GM21825 (cell line): ENCODE results near the gene NBDY.
"Not testable (repeated sequence)": the region's sequence is repeated elsewhere in the genome, so short reads cannot be mapped to it uniquely, and the experiment has no call there.

ENCODE experiments used
- ATAC-seq: cut with Tn5 transposase; IDR thresholded peaks from one replicate; pipeline ENCODE4 v1.9.1; 2021; ENCODE audit warnings: mild to moderate bottlenecking, moderate library complexity; ENCODE audit not compliant: unreplicated experiment

Gene NBDY

DNA sequence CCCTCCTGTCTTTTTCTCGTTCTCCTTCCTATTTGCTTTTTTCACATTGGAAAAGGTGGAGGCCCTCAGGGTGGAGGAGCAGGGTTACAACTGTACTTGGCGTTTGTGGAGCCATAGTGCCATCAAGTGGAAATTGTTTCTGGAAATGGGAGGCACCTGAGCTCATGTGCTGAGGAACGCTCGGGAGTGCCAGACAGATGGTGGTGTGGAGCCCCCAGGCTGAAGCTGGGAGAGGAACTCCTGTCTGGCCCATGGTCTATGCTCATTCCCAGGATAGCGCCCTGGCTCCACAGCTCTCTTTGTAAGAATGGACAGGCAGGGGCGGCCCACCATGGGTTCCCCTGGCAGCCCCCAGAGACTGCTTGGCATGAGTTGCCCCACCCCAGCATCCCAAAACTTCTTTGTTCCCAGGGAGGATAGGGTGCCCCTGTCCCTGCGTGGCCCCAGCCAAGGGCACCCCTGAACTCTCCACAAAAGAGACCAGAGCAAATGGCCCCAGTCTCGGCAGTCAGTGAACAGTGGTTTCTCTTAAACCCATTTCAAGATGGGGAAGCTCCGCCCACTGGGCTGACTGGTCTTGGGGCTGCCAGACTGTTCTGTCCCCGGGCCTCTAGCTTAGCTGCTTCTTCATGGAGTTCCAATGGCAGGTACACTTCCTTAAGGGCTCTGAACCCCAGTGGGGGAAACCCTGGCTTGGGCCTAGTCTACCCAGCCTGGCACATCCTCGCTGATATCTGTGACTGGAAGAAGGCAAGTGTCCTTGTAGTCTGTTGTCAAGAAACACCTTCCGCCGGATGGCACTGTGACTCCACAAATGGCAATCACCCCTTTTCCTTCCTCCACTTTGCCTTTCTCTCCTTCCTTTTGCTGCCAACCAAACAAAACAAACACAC, 70.1 kb downstream of the NBDY start:
- no peak for ATAC-seq

DNA sequence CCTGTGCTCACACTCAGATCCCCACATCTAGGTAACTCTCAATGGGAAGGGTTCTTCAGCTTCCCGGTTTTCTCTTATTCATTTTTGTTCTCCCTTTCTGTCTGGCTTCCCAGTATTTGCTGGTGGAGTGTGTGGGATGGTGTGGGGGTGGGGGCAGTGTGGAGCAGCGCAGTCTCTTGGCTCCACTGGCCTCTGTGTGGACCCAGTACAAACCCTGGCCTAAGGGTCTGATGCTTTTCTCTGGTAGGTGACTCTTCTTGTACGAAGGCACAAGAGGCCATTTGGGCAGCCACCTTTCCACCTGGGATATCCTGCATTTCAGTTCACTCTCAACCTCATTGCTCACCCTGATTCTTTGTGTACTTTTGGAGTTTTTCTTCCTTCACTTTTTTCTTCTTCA, 71.3 kb downstream of the NBDY start:
- no peak for ATAC-seq

- ATAC-seq: peak; percentile 71
These were observed 71.8 kb downstream of the NBDY start for GRCh38 chrX:56800801-56801200.

DNA sequence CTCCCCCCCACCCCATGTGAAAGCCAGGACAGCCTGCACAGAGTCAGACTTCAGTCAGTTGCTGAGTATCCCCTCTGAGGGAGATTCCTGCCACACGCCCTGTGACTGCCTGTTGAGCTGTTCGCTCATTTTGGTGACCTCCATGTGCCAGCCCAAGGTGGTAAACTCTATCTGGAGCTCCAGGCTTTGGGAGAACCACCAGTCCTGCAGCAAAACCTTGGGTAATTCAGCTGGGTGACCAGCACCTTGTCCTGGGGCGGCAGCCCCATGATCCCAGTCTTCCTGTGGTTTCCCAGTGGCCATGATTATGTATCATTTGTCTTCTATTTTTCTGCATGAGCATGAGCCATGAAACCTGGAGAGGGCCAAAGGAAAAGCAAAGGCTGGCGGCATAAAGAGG, 73.4 kb downstream of the NBDY start:
- ATAC-seq: no peak

DNA sequence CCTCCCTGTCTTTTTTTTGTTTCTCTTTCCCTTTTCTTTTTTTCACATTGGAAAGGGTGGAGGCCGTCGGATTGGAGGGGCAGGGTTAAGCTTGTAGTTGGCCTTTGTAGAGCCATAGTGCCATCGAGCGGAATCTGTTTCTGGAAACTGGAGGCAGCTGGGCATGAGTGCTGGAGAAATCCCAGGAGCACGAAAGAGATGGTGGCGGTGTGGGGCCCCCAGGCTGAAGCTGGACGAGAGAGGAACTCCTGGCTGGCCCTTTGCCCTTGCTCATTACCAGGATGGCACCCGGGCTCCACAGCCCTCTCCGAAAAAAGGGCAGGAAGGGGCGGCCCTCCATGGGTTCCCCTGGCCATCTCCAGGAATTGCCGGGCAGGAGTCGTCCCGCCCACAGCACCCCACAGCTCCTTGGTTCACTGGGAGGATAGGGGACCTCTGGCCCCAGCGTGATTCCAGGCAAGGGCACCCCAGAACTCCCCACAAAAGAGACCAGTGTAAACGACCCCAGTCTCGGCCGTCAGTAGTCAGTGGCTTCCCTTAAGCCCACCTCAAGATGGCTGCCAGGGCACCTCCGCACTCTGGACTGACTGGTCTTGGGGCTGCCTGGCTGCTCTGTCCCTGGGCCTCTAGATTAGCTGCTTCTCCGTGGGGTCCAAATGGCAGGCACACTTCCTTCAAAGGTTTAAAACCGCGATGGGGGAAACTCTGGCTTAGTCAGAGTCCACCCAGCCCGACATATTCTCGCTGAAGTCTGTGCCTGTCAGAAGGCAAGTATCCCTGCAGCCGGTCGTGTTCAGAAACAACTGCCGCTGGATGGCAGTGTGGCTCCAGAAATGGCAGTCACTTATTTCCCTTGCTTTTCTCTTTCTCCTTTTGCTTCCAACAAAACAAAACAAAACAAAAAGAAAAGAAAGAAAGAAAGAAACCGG, 74.1 kb downstream of the NBDY start:
- ATAC-seq: peak; percentile 53

- ATAC-seq: peak; percentile 4
These were observed 75.0 kb downstream of the NBDY start for GRCh38 chrX:56803850-56804681.

DNA sequence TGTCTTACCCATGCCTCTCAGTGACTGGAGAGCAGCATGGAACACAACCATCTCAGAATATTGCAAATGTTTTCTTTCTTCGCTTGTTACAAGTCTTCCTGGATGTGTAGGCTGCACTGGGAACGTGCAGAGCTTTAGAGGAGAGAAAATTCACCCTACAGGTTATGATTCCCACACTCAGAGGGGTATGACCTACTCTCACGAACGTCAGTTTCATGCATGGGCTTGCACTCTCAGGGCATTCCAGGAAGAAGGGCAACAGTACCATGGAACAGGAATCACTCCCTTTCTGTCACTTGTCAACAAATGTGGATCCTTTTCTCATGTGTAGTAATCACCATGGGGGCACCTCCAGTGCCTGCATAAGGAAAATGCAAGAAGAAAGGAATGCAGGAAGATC, 75.8 kb downstream of the NBDY start:
- ATAC-seq: no peak

DNA sequence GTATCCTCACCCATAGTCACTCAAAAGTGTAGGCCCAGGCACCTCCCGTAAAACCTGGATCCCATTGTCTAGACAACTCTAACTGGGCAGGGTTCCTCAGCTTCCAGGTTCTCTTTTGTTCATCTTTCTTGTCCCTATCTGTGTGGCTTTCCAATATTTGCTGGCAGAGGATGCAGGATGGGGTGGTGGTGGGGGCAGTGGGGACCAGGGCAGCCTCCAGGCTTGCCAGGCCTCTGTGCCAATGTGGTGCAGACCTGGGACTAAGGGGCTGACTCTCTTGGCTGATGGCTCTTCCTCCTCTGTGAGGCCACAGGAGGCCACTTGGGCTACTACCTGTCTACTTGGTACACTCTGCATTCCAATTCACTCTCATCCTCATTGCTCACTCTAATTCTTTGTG, 76.4 kb downstream of the NBDY start:
- ATAC-seq: no peak

DNA sequence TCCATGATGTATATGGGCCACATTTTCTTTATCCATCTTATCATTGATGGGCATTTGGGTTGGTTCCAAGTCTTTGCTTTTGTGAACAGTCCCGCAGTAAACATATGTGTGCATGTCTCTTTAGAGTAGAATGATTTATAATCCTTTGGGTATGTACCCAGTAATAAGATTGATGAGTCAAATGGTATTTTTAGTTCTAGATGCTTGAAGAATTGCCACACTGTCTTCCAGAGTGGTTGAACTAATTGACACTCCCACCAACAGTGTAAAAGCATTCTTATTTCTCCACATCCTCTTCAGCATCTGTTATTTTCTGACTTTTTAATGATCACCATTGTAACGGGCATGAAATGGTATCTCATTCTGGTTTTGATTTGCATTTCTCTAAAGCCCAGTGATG, 77.1 kb downstream of the NBDY start:
- ATAC-seq: not testable (repeated sequence)

GRCh38 chrX:56811599-56811998, 82.6 kb downstream of the NBDY start:
- no peak for ATAC-seq

GRCh38 chrX:56812515-56813105, 83.6 kb downstream of the NBDY start:
- peak; percentile 96 for ATAC-seq

GRCh38 chrX:56813318-56813837, 84.3 kb downstream of the NBDY start:
- peak; percentile 48 for ATAC-seq

DNA sequence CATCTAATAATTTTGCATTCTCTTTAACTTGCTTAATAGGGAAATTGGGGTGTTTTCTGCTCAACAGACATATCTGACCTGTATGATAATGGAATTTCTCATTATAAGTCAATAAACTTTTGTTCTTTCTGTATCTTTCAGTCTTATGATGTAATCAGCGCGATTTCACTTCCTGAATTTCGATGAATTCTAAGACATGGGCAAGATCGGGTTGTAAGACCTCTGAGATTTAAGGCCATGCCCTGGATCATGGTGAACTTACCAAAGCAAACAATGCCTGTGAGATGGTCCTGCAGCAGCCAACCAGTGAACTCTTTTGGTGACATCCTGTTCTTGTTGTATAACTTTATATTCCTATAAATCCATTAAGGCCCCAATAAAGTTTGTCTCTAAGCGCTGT, 88.1 kb downstream of the NBDY start:
- no peak for ATAC-seq

DNA sequence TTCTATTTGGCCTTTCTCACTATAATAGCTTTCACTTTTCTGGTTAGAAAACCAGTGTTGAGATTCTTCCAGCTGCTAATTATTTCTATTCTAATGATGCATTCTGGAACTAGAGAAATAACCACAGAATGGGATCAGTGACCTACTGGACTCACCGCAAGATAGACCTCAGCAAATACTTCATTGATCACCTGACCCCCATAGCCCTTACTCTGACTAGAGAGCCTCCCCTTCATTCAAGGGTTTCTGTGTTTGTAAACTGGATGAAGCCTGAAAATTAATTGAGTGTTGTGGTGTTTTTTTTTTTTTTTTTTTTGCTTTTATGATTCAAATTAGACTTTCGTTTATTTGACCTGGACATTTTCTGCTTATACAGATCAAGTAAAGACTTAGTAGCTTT, 97.0 kb downstream of the NBDY start:
- no peak for ATAC-seq

DNA sequence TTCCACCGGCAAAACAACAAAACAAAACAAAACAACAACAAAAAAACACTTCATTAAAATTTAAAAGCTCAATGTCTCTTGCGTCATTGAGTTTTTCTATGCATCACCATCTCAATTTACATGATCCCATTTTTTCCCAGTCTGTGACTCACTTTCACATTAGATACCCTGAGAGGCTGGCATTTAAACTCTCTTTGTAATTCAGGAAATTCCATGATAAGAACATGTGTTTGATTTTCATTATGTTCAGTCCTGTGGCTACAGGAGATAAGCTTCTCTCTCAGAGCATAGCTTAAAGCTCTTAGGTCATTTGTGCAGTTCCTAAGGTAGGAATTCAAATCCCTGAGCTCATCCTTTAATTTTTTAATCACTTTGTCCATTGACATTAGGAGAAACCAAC, 104.6 kb downstream of the NBDY start:
- ATAC-seq: no peak

DNA sequence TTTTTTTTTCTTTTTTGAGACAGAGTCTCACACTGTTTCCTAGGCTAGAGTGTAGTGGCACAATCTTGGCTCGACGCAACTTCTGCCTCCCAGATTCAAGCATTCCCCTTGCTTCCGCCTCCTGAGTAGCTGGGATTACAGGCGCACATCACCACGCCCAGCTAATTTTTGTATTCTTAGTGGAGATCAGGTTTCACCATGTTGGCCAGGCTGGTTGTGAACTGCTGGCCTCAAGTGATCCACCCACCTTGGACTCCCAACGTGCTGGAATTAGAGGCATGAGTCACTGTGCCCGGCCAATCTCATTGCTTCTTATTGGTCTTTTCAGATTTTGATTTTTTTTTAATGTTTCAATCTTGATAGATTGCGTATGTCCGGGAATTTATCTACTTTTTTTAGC, 124.4 kb downstream of the NBDY start:
- ATAC-seq: no peak

- no peak for ATAC-seq
These were observed 128.0 kb downstream of the NBDY start for GRCh38 chrX:56857042-56857441.

DNA sequence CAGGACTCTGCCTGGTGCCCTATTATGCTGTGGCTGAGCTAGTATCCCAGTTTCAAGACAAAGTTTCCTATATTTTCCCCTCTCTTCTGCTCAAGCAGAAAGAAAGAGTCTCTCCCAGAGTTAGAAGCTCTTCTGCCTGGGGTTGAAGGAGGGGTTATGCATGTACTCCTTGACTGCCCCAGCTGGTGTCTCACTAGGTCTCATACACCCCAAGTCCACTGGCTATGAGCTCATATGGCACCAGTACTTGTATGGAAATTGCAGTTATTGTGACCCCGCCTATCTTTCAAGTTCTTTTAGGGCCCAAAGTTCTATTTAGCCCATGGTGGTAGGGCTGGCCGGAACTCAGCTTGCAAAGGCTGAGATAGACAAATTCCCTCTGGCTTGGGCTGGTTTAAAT, 131.8 kb downstream of the NBDY start:
- no peak for ATAC-seq
